HFF-Myc (cell line): ENCODE data around the gene ACOX3.

Source experiments
- DNase-seq: peaks from one replicate; pipeline ENCODE4 v3.0.0-alpha.2; 2011; ENCODE audit warnings: low read depth; ENCODE audit errors: extremely low read depth
- H3K4me3 ChIP-seq: replicated peaks from 2 replicates; pipeline ENCODE4 v1.5.1; 2011; ENCODE audit warnings: low read depth, mild to moderate bottlenecking, control low read depth, low read length
- CTCF ChIP-seq: IDR thresholded peaks from 2 replicates; pipeline ENCODE4 v1.5.1; 2012; ENCODE audit warnings: mild to moderate bottlenecking, low read depth, low read length, control low read depth; ENCODE audit errors: missing control alignments

The ACOX3 gene

GRCh38 chr4:8355864-8356565 is 84.5 kb downstream of the ACOX3 start:
- no peak for TF ChIP-seq CTCF
- DNase-seq = no peak
- no peak overlapping the region for H3K4me3 ChIP-seq

- no peak for TF ChIP-seq CTCF
- H3K4me3 ChIP-seq = no peak overlapping the region
- no peak for DNase-seq
These were observed 85.2 kb downstream of the ACOX3 start for GRCh38 chr4:8355306-8355705.

GRCh38 chr4:8353912-8354453 is 86.5 kb downstream of the ACOX3 start:
- no peak overlapping the region for H3K4me3 ChIP-seq
- no peak for TF ChIP-seq CTCF
- DNase-seq = no peak

GRCh38 chr4:8353158-8353669 is 87.3 kb downstream of the ACOX3 start:
- H3K4me3 ChIP-seq = no peak overlapping the region
- no peak for DNase-seq
- TF ChIP-seq CTCF = no peak

GRCh38 chr4:8352368-8353157 is 88.0 kb downstream of the ACOX3 start:
- DNase-seq = no peak
- H3K4me3 ChIP-seq = no peak overlapping the region
- TF ChIP-seq CTCF = no peak

- no peak overlapping the region for H3K4me3 ChIP-seq
- DNase-seq = no peak
- no peak for TF ChIP-seq CTCF
These were observed 88.6 kb downstream of the ACOX3 start for GRCh38 chr4:8351931-8352367.
